ENCODE measurements around the gene FZD4. TPM values are rescaled to one million over a fixed set of nuclear protein-coding genes. Genes with fewer than 3 reads are reported as not detected.
A peak's percentile ranks its signal among the peaks of the same experiment; 100 is the strongest.

FZD4 gene
- total RNA-seq, 2 donors from 2014 or later = 52.1 to 53.9 TPM

DNA sequence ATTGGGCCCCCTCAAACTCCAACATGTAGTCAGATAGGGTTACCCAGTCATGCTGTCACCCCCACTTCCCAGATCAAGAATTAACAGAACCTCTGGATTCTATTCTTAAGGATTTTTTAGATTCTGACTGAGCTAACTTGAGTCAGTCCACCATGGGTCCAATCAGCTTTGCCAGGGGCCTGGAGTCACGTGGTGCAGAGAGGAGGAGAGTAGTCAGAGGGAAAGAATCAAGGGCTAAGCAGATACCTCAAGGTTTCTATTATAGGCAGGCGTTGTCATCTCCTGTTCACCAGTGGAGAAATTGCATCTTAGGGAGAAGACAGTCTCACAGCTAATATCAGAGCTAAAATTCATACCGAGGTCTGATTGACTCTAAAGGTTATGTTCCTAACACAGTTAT, 28.2 kb downstream of the FZD4 start:
- no peaks in the 10 kb centered on the region for H3K27me3 Mint-ChIP-seq (ENCODE audit: insufficient read depth)
- no peak overlapping the region for H3K27ac ChIP-seq (ENCODE audit: low read depth, low read length)
- H3K9me3 ChIP-seq (ENCODE audit: control insufficient read depth, low read length) = no peaks in the 10 kb centered on the region
- H3K36me3 ChIP-seq (ENCODE audit: control insufficient read depth, insufficient read depth, low read length) = no peaks in the 10 kb centered on the region
- H3K9ac ChIP-seq (ENCODE audit: extremely low read depth, low read length, poor library complexity, severe bottlenecking) = no peak overlapping the region
- peaks cover 19% of the 10 kb centered on the region for H3K4me1 Mint-ChIP-seq
- 90 to 95% methylated on average over 3 of the region's 3 CpGs for WGBS, 2 experiments (ENCODE audit: insufficient coverage in 1 of 2, insufficient read length in 1 of 2)
- no peaks in the 10 kb centered on the region for H3K27me3 ChIP-seq (ENCODE audit: control insufficient read depth, insufficient read depth, low read length, poor library complexity, severe bottlenecking)
- no peak overlapping the region for H3K4me3 ChIP-seq (ENCODE audit: low read length)
- peaks cover 5% of the 10 kb centered on the region for H3K4me1 ChIP-seq (ENCODE audit: control insufficient read depth, insufficient read depth, low read length)
- H3K36me3 Mint-ChIP-seq (ENCODE audit: low read depth) = no peaks in the 10 kb centered on the region
- TF ChIP-seq, protein P1, sequence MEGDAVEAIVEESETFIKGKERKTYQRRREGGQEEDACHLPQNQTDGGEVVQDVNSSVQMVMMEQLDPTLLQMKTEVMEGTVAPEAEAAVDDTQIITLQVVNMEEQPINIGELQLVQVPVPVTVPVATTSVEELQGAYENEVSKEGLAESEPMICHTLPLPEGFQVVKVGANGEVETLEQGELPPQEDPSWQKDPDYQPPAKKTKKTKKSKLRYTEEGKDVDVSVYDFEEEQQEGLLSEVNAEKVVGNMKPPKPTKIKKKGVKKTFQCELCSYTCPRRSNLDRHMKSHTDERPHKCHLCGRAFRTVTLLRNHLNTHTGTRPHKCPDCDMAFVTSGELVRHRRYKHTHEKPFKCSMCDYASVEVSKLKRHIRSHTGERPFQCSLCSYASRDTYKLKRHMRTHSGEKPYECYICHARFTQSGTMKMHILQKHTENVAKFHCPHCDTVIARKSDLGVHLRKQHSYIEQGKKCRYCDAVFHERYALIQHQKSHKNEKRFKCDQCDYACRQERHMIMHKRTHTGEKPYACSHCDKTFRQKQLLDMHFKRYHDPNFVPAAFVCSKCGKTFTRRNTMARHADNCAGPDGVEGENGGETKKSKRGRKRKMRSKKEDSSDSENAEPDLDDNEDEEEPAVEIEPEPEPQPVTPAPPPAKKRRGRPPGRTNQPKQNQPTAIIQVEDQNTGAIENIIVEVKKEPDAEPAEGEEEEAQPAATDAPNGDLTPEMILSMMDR (conservative IDR thresholded peaks at IDR 0.05) = no peak
- no peaks in the 10 kb centered on the region for H3K9me3 Mint-ChIP-seq
- H3K4me3 Mint-ChIP-seq = no peak overlapping the region
- H3K27ac Mint-ChIP-seq = no peak overlapping the region
- DNase-seq = no peak

DNA sequence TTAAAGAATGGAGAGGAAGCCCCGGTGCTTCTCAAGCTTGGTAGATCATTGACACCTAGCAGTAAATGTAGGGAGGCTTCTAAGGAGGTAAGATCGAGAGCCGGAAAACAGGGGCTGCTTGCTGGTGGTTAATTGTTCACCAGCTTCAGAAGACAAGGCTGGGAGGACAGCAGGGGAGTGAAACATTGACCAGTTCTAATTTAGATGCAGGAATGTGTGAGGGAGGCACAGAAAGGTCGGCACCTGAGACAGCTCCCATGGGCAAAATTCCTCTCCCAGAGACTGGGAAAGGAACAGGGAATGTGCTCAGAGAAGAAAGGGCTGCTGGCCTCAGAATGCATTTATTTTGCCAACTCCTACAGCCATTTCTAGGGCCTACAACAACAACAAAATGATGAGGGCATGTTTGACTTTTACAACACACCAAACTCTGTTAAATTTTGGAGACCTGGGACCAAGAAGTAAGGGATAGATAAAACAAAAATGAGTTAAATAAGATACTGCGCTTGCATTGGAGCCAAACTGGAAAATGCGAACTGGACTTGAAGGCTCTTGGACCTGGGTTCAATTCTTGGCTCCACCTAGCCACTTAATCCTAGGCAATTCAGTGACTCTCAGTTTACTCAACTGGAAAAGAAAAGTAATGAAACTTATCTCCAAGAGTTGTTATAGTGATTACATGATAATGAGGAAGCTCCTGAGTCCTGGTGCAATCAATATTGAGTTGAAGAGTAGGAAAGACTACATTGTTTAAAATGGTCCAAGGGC, 31.0 kb downstream of the FZD4 start:
- Mint-ChIP-seq H3K9me3 (no peaks in the 10 kb centered on the region), H3K4me1 (peaks cover 17% of the 10 kb centered on the region), H3K36me3 (ENCODE audit: low read depth) (no peaks in the 10 kb centered on the region), H3K4me3 (no peak overlapping the region), H3K27me3 (ENCODE audit: insufficient read depth) (no peaks in the 10 kb centered on the region), H3K27ac (peak overlapping the region; percentile 78)
- Histone ChIP-seq H3K27me3 (ENCODE audit: control insufficient read depth, insufficient read depth, low read length, poor library complexity, severe bottlenecking) (no peaks in the 10 kb centered on the region), H3K4me3 (ENCODE audit: low read length) (no peak overlapping the region), H3K9me3 (ENCODE audit: control insufficient read depth, low read length) (no peaks in the 10 kb centered on the region), H3K9ac (ENCODE audit: extremely low read depth, low read length, poor library complexity, severe bottlenecking) (no peak overlapping the region), H3K4me1 (ENCODE audit: control insufficient read depth, insufficient read depth, low read length) (peaks cover 5% of the 10 kb centered on the region), H3K36me3 (ENCODE audit: control insufficient read depth, insufficient read depth, low read length) (no peaks in the 10 kb centered on the region), H3K27ac (ENCODE audit: low read depth, low read length) (no peak overlapping the region)
- TF ChIP-seq, protein P1 (conservative IDR thresholded peaks at IDR 0.05) = no peak
- WGBS, 2 experiments (ENCODE audit: insufficient coverage in 1 of 2, insufficient read length in 1 of 2) = 50 to 52% methylated on average over 6 of the region's 6 CpGs
- DNase-seq = peak; percentile 92

DNA sequence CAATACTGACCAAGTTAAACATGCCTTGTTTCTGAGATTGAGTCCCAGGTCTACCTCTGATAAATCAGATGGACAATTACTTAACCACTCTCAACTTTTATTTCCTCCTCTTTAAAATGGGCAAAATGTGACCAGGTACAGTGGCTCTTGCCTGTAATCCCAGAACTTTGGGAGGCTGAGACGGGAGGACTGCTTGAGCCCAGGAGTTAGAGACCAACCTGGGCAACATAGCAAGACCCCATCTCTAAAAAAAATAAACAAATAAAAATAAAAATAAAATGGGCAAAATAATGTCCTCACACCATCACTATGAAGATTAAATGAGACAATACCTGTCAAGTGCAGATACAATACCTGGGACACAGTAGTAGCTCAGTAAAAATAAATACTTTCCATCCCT, 33.0 kb downstream of the FZD4 start:
- no peak overlapping the region for H3K4me3 Mint-ChIP-seq
- no peak overlapping the region for H3K27ac Mint-ChIP-seq
- H3K27me3 Mint-ChIP-seq (ENCODE audit: insufficient read depth) = no peaks in the 10 kb centered on the region
- TF ChIP-seq, protein P1 (conservative IDR thresholded peaks at IDR 0.05) = no peak
- no peak overlapping the region for H3K9ac ChIP-seq (ENCODE audit: extremely low read depth, low read length, poor library complexity, severe bottlenecking)
- H3K9me3 ChIP-seq (ENCODE audit: control insufficient read depth, low read length) = no peaks in the 10 kb centered on the region
- H3K4me1 ChIP-seq (ENCODE audit: control insufficient read depth, insufficient read depth, low read length) = peaks cover 5% of the 10 kb centered on the region
- no peaks in the 10 kb centered on the region for H3K36me3 ChIP-seq (ENCODE audit: control insufficient read depth, insufficient read depth, low read length)
- no peak overlapping the region for H3K4me3 ChIP-seq (ENCODE audit: low read length)
- DNase-seq = no peak
- no peak overlapping the region for H3K27ac ChIP-seq (ENCODE audit: low read depth, low read length)
- H3K9me3 Mint-ChIP-seq = no peaks in the 10 kb centered on the region
- peaks cover 17% of the 10 kb centered on the region for H3K4me1 Mint-ChIP-seq
- H3K27me3 ChIP-seq (ENCODE audit: control insufficient read depth, insufficient read depth, low read length, poor library complexity, severe bottlenecking) = no peaks in the 10 kb centered on the region
- 100% methylated on average over 1 of the region's 1 CpG; no CpG with 5 or more reads in 1 of the 2 experiments for WGBS, 2 experiments (ENCODE audit: insufficient coverage in 1 of 2, insufficient read length in 1 of 2)
- no peaks in the 10 kb centered on the region for H3K36me3 Mint-ChIP-seq (ENCODE audit: low read depth)
